ENCODE results near the gene PPP2R2D.
"Not testable (repeated sequence)": the region's sequence is repeated elsewhere in the genome, so short reads cannot be mapped to it uniquely, and the experiment has no call there.

PPP2R2D gene

DNA sequence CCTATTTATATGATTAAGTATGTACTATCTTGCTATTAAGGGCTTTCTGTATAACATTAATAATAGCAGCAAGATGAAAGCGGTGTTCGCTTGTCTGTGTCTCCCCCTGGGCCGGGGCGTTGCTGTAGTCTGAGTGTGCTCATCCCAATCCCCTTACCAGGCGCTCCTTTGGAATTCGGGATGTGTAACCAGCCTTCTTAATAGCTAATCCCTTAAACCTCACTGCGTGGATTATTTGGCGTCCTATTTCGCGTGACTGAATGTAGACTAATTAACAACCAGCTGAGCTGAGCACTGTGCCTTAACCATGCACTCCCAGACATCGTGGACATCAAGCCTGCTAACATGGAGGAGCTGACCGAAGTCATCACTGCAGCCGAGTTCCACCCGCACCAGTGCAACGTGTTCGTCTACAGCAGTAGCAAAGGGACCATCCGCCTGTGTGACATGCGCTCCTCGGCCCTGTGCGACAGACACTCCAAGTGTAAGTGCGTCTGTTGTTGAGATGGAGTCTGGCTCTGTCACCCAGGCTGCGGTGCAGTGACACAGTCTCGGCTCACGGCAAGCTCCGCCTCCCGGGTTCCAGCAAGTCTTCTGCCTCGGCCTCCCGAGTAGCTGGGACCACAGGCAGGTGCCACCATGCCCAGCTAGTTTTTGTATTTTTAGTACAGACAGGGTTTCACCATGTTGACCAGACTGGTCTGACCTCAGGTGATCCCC, 44.3 kb downstream of the PPP2R2D start:
- Mint-ChIP-seq H3K4me1 (ENCODE audit: low read depth) (peaks cover 1% of the 10 kb centered on the region), H3K27me3 (ENCODE audit: low read depth) (no peaks in the 10 kb centered on the region), H3K27ac (no peak overlapping the region), H3K36me3 (ENCODE audit: low read depth) (peaks cover 35% of the 10 kb centered on the region), H3K4me3 (no peak overlapping the region), H3K9me3 (no peaks in the 10 kb centered on the region)

DNA sequence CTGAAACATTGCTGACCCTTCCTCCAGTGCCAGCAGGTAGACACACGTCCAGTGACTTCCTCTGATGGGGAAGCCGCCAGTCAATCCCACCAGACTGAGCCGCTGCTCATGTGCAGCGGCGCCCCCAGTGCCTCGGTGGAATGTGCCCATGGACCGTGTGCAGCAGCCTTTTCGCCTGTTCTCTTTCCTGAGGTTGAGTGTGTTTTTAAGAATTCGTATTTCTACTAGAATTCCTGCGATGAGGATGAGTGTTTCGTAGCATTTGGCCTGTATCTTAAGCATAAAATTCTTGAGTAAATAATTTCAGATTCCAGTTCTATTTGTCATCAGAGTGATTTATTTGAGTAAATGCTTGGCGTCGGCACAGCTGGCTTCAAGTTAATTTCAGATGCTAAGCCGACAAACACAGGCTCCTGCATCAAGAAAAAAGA, 45.5 kb downstream of the PPP2R2D start:
- Mint-ChIP-seq H3K36me3 (ENCODE audit: low read depth) (peaks cover 33% of the 10 kb centered on the region), H3K27me3 (ENCODE audit: low read depth) (no peaks in the 10 kb centered on the region), H3K9me3 (no peaks in the 10 kb centered on the region), H3K4me3 (no peak overlapping the region), H3K27ac (no peak overlapping the region), H3K4me1 (ENCODE audit: low read depth) (peaks cover 1% of the 10 kb centered on the region)

DNA sequence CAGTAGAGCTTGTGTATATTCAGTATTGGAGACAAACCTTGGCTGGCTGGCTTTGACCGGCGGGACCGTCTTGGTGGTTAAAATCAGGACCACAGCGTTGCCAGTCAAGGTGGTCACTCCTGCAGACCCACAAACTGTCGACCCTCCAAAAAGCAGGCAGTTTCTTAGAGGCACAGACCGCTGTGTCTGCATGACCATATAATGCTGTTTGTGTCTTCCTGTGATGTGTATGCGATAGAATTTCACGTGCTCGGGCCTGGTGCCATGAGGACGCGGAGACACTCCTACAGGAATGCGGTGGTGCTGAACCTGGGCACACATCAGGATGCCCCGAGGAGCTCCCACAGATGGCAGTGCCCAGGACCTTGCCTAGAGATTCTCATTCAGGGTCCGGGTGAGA, 46.1 kb downstream of the PPP2R2D start:
- H3K36me3 Mint-ChIP-seq (ENCODE audit: low read depth) = peaks cover 34% of the 10 kb centered on the region
- H3K9me3 Mint-ChIP-seq = no peaks in the 10 kb centered on the region
- H3K4me1 Mint-ChIP-seq (ENCODE audit: low read depth) = peaks cover 1% of the 10 kb centered on the region
- no peak overlapping the region for H3K27ac Mint-ChIP-seq
- no peaks in the 10 kb centered on the region for H3K27me3 Mint-ChIP-seq (ENCODE audit: low read depth)
- no peak overlapping the region for H3K4me3 Mint-ChIP-seq

DNA sequence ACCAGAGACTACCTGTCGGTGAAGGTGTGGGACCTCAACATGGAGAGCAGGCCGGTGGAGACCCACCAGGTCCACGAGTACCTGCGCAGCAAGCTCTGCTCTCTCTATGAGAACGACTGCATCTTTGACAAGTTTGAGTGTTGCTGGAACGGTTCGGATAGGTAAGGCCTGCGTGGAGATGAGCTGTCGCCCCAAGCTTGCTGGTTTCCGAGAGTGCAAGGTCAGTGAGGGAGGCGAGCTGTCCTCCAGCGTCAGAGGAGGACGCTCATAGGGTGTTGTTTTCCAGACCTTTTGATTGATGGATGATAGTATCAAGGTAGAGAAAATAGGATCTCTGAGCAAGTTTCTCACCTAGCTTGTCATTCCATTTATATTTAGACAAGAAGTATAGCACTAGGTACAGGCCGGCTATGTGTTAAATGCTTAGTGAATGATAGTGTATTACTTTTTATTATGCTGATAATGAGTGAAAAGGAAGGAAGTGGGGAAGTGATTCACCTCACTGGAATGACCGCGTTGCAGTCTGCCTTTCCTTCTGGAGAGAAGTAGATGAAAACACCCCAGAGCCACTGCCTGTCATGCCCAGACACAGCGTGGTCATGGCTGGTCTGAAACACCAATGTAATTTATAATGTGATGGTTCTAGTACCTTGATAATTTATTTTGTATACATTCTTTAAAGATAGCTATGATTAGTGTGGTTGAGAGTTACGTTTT, 47.0 kb downstream of the PPP2R2D start:
- Mint-ChIP-seq H3K27ac (no peak overlapping the region), H3K27me3 (ENCODE audit: low read depth) (no peaks in the 10 kb centered on the region), H3K9me3 (no peaks in the 10 kb centered on the region), H3K36me3 (ENCODE audit: low read depth) (peaks cover 35% of the 10 kb centered on the region), H3K4me1 (ENCODE audit: low read depth) (peaks cover 1% of the 10 kb centered on the region), H3K4me3 (no peak overlapping the region)

GRCh38 chr10:131948501-131948900, 47.7 kb downstream of the PPP2R2D start:
- H3K4me3 Mint-ChIP-seq = no peak overlapping the region
- H3K36me3 Mint-ChIP-seq (ENCODE audit: low read depth) = peaks cover 37% of the 10 kb centered on the region
- H3K27me3 Mint-ChIP-seq (ENCODE audit: low read depth) = no peaks in the 10 kb centered on the region
- no peaks in the 10 kb centered on the region for H3K4me1 Mint-ChIP-seq (ENCODE audit: low read depth)
- H3K27ac Mint-ChIP-seq = no peak overlapping the region
- H3K9me3 Mint-ChIP-seq = no peaks in the 10 kb centered on the region

GRCh38 chr10:131949041-131949862, 48.4 kb downstream of the PPP2R2D start:
- Mint-ChIP-seq H3K27ac (no peak overlapping the region), H3K4me3 (no peak overlapping the region), H3K9me3 (no peaks in the 10 kb centered on the region), H3K36me3 (ENCODE audit: low read depth) (peaks cover 37% of the 10 kb centered on the region), H3K27me3 (ENCODE audit: low read depth) (no peaks in the 10 kb centered on the region), H3K4me1 (ENCODE audit: low read depth) (no peaks in the 10 kb centered on the region)

DNA sequence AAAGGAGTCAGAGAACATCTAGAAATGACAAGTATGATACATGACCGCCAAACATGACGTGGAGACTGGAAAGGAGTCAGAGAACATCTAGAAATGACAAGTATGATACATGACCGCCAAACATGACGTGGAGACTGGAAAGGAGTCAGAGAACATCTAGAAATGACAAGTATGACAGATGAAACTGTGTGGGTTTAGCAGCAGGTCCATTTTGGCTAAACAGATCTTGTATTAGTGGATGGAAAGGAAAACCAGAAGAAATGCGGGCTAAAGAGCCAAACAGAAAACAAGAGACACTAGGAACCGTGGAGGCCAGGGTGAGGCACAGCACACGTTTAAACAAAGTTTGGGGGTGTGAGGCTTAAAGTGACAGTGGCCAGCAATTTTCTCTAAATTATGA, 49.1 kb downstream of the PPP2R2D start:
- H3K4me3 Mint-ChIP-seq; H3K4me1 Mint-ChIP-seq (ENCODE audit: low read depth); H3K27ac Mint-ChIP-seq; H3K9me3 Mint-ChIP-seq; H3K27me3 Mint-ChIP-seq (ENCODE audit: low read depth): not testable (repeated sequence)
- H3K36me3 Mint-ChIP-seq (ENCODE audit: low read depth) = peaks cover 38% of the 10 kb centered on the region

GRCh38 chr10:131954356-131954965, 53.7 kb downstream of the PPP2R2D start:
- H3K4me3 Mint-ChIP-seq = no peak overlapping the region
- H3K27ac Mint-ChIP-seq = no peak overlapping the region
- H3K36me3 Mint-ChIP-seq (ENCODE audit: low read depth) = peaks cover 41% of the 10 kb centered on the region
- H3K9me3 Mint-ChIP-seq = no peaks in the 10 kb centered on the region
- no peaks in the 10 kb centered on the region for H3K4me1 Mint-ChIP-seq (ENCODE audit: low read depth)
- H3K27me3 Mint-ChIP-seq (ENCODE audit: low read depth) = no peaks in the 10 kb centered on the region

DNA sequence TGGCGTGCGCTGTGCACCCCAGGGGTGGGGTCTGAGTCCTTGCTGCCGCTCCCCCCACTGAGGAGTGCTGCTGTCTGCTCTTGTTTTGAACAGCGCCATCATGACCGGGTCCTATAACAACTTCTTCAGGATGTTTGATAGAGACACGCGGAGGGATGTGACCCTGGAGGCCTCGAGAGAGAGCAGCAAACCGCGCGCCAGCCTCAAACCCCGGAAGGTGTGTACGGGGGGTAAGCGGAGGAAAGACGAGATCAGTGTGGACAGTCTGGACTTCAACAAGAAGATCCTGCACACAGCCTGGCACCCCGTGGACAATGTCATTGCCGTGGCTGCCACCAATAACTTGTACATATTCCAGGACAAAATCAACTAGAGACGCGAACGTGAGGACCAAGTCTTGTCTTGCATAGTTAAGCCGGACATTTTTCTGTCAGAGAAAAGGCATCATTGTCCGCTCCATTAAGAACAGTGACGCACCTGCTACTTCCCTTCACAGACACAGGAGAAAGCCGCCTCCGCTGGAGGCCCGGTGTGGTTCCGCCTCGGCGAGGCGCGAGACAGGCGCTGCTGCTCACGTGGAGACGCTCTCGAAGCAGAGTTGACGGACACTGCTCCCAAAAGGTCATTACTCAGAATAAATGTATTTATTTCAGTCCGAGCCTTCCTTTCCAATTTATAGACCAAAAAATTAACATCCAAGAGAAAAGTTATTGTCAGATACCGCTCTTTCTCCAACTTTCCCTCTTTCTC, 55.0 kb downstream of the PPP2R2D start:
- H3K4me1 Mint-ChIP-seq (ENCODE audit: low read depth) = no peaks in the 10 kb centered on the region
- no peaks in the 10 kb centered on the region for H3K27me3 Mint-ChIP-seq (ENCODE audit: low read depth)
- peaks cover 41% of the 10 kb centered on the region for H3K36me3 Mint-ChIP-seq (ENCODE audit: low read depth)
- peak overlapping the region; percentile 2 for H3K27ac Mint-ChIP-seq
- no peaks in the 10 kb centered on the region for H3K9me3 Mint-ChIP-seq
- no peak overlapping the region for H3K4me3 Mint-ChIP-seq

DNA sequence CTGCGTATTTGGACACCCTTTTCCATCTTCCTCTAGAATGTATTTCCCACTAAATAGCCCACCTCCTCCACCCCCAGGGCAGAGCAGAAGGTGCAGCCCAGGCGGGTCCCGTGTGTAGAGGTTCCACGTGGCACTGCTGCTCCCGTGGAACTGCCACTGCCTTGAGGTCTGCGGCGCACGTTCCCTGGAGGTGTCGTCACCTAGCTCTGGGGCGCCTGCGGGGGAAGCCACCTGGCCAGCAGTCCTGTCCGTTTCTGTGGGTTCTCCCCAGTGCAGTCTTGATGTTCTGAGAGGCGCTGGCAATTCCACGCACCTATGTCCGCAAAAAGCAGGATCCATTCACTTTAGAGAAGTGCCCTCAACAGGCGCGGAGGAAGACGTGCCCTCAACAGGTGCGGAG, 59.0 kb downstream of the PPP2R2D start:
- H3K4me1 Mint-ChIP-seq (ENCODE audit: low read depth) = peaks cover 5% of the 10 kb centered on the region
- H3K9me3 Mint-ChIP-seq = no peaks in the 10 kb centered on the region
- no peak overlapping the region for H3K27ac Mint-ChIP-seq
- no peaks in the 10 kb centered on the region for H3K27me3 Mint-ChIP-seq (ENCODE audit: low read depth)
- peaks cover 30% of the 10 kb centered on the region for H3K36me3 Mint-ChIP-seq (ENCODE audit: low read depth)
- no peak overlapping the region for H3K4me3 Mint-ChIP-seq

DNA sequence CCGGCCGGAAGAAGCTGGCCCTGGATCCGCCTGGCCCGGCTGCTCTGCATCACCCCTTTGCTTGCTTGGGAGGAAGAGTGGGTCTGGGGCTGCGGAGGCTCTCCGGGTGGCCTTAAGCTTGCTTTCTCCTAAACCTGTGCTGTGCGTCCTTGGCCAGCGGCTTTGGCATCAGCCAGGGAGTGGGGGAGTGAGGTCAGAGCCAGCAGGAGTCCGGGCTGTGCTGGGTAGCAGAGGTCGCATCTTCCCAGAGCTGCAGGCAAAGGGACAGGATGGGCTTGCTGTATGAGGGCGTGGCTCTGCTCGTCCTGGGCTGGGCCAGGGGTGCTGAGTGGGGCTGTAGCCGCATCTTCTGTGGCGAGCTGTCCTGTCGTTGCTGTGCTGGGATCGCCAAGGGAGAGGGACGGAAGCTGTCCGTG, 59.8 kb downstream of the PPP2R2D start:
- Mint-ChIP-seq H3K27ac (no peak overlapping the region), H3K9me3 (no peaks in the 10 kb centered on the region), H3K4me3 (no peak overlapping the region), H3K27me3 (ENCODE audit: low read depth) (no peaks in the 10 kb centered on the region), H3K36me3 (ENCODE audit: low read depth) (peaks cover 29% of the 10 kb centered on the region), H3K4me1 (ENCODE audit: low read depth) (peaks cover 11% of the 10 kb centered on the region)

- H3K27ac Mint-ChIP-seq = no peak overlapping the region
- no peaks in the 10 kb centered on the region for H3K27me3 Mint-ChIP-seq (ENCODE audit: low read depth)
- H3K4me3 Mint-ChIP-seq = no peak overlapping the region
- H3K36me3 Mint-ChIP-seq (ENCODE audit: low read depth) = peaks cover 28% of the 10 kb centered on the region
- no peaks in the 10 kb centered on the region for H3K9me3 Mint-ChIP-seq
- peaks cover 12% of the 10 kb centered on the region for H3K4me1 Mint-ChIP-seq (ENCODE audit: low read depth)
Observed at GRCh38 chr10:131961047-131961776, 60.4 kb downstream of the PPP2R2D start.

- peaks cover 21% of the 10 kb centered on the region for H3K36me3 Mint-ChIP-seq (ENCODE audit: low read depth)
- H3K27me3 Mint-ChIP-seq (ENCODE audit: low read depth) = no peaks in the 10 kb centered on the region
- H3K27ac Mint-ChIP-seq = peak overlapping the region; percentile 18
- peaks cover 14% of the 10 kb centered on the region for H3K4me1 Mint-ChIP-seq (ENCODE audit: low read depth)
- H3K9me3 Mint-ChIP-seq = no peaks in the 10 kb centered on the region
- no peak overlapping the region for H3K4me3 Mint-ChIP-seq
Observed at GRCh38 chr10:131961777-131962662, 61.2 kb downstream of the PPP2R2D start.

Data from T-helper 1 cell treated with Interleukin-12 subunit alpha and Interleukin-12 subunit beta and Interleukin-4 antibody, amounts not matched to agents 30 μg/mL and 1 μg/mL, for 36 hours (primary cell).